ENCODE data around the gene MAP4K5. TPM values are rescaled to one million over a fixed set of nuclear protein-coding genes. Genes with fewer than 3 reads are reported as not detected.

Gene MAP4K5
- total RNA-seq, 1 experiment from 2014 or later, result 111 TPM

DNA sequence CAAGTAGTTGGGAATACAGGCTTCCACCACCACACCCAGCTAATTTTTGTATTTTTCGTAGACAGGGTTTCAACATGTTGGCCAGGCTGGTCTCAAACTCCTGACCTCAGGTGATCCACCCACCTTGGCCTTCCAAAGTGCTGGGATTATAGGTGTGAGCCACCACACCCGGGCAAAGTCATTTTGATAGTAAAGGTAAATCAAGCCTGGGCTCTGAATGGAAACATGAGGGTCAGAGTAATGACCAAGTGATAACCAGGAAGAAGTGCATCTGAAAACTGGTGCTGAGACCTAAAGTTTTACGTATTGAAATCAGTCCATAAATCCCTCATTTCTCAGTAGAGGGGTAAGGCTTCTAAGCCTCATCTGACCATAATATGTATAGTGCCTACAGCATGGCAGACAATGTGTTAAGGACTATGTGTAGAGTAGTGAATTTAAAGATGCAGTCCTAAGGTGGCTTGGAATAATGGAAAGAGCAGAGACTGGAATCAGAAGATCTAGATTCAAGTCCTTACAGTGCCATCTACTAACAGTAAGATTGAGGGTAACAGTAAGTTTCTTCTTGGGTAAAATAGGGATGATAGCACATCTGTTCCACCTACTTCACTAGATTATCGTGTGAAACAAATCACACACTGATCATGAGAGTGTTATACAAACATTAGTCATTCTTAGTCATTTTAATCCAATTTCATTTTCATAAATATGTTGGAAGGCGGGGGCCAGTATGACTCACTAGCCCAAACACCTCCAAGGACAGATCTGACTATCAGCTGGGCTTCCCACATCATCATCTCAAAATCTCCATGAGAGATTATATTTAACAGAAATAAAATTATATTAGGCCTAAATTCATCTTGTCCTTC lies 11.2 kb downstream of the MAP4K5 start:
- intact Hi-C loops (cut with micrococcal nuclease), result loop anchor here (1.0 to 2.0 kb wide), 4 partner anchors 9 to 79 kb away; no protein-coding TSS in a partner anchor
- H3K9me3 ChIP-seq (ENCODE audit: low read length), result no peaks in the 10 kb centered on the region
- peaks cover 97% of the 10 kb centered on the region for H3K79me2 ChIP-seq (ENCODE audit: low read length)
- no peaks in the 10 kb centered on the region for H3K27me3 ChIP-seq (ENCODE audit: low read length)
- peak overlapping the region; percentile 63 for H3K4me2 ChIP-seq (ENCODE audit: low read length)
- CTCF ChIA-PET, result interaction anchor here (0.7 kb wide), 1 partner anchor 206 kb away, joined by 3 read pairs; no protein-coding TSS in a partner anchor
- peak overlapping the region; percentile 88 for H3K27ac ChIP-seq (ENCODE audit: low read length)
- H3K4me3 ChIP-seq (ENCODE audit: low read length), result 0 out of 2 replicates have a peak overlapping the region, but pooled peaks have one; percentile 2
- peaks cover 5% of the 10 kb centered on the region for H3F3A ChIP-seq (ENCODE audit: low read length, unreplicated experiment)
- DNase-seq, result peak; percentile 93
- H4K20me1 ChIP-seq (ENCODE audit: low read length), result peaks cover 41% of the 10 kb centered on the region
- H3K9me2 ChIP-seq (replicated peaks; ENCODE audit: low read length), result no peaks in the 10 kb centered on the region
- H2AFZ ChIP-seq (ENCODE audit: low read length), result no peak overlapping the region
- BruUV-seq (replicated peaks), result TSS peak; percentile 33
- TF ChIP-seq CTCF (conservative IDR thresholded peaks at IDR 0.05; ENCODE audit: low read depth, low read length), result no peak
- no peak for TF ChIP-seq EZH2phosphoT487 (IDR thresholded peaks at IDR 0.05; ENCODE audit: borderline replicate concordance, low read length)
- TF ChIP-seq EZH2 (IDR thresholded peaks at IDR 0.05; ENCODE audit: low read length, unreplicated experiment), result no peak
- 0 out of 2 replicates have a peak, but pooled peaks cover 5% of the 10 kb centered on the region for H3K36me3 ChIP-seq (ENCODE audit: low read depth, low read length)
- peak; percentile 92 for ATAC-seq
- H3K9ac ChIP-seq (ENCODE audit: low read length), result peak overlapping the region; percentile 59
- POLR2A ChIA-PET (ENCODE audit: unreplicated experiment), result interaction anchor here (0.6 to 0.7 kb wide), 2 partner anchors 145 to 255 kb away, joined by 3 to 11 read pairs; no protein-coding TSS in a partner anchor
- peaks cover 32% of the 10 kb centered on the region for H3K4me1 ChIP-seq (ENCODE audit: insufficient read depth, low read length)

GRCh38 chr14:50516091-50516490 lies 16.3 kb downstream of the MAP4K5 start:
- H3K36me3 ChIP-seq (ENCODE audit: low read depth, low read length), result peaks cover 5% of the 10 kb centered on the region; the same call in 1 of the 2 replicates
- H2AFZ ChIP-seq (ENCODE audit: low read length), result no peak overlapping the region
- H3K9me3 ChIP-seq (ENCODE audit: low read length), result no peaks in the 10 kb centered on the region
- no peak for DNase-seq
- intact Hi-C loops (cut with micrococcal nuclease), result no loop called here
- H3K9ac ChIP-seq (ENCODE audit: low read length), result no peak overlapping the region
- peaks cover 97% of the 10 kb centered on the region for H3K79me2 ChIP-seq (ENCODE audit: low read length)
- POLR2A ChIA-PET (ENCODE audit: unreplicated experiment), result interaction anchor here (0.6 kb wide), 1 partner anchor 454 kb away, joined by 3 read pairs; no protein-coding TSS in a partner anchor
- H3K27ac ChIP-seq (ENCODE audit: low read length), result no peak overlapping the region
- H3F3A ChIP-seq (ENCODE audit: low read length, unreplicated experiment), result no peaks in the 10 kb centered on the region
- BruUV-seq (replicated peaks), result no TSS peak
- H4K20me1 ChIP-seq (ENCODE audit: low read length), result peaks cover 33% of the 10 kb centered on the region
- no peaks in the 10 kb centered on the region for H3K9me2 ChIP-seq (replicated peaks; ENCODE audit: low read length)
- H3K4me3 ChIP-seq (ENCODE audit: low read length), result no peak overlapping the region
- H3K4me2 ChIP-seq (ENCODE audit: low read length), result no peak overlapping the region
- H3K4me1 ChIP-seq (ENCODE audit: insufficient read depth, low read length), result peaks cover 4% of the 10 kb centered on the region
- CTCF ChIA-PET, result interaction anchor here (0.6 kb wide), 1 partner anchor 101 kb away, joined by 3 read pairs; no protein-coding TSS in a partner anchor
- no peak for TF ChIP-seq EZH2 (IDR thresholded peaks at IDR 0.05; ENCODE audit: low read length, unreplicated experiment)
- no peak for TF ChIP-seq CTCF (conservative IDR thresholded peaks at IDR 0.05; ENCODE audit: low read depth, low read length)
- TF ChIP-seq EZH2phosphoT487 (IDR thresholded peaks at IDR 0.05; ENCODE audit: borderline replicate concordance, low read length), result no peak
- no peak for ATAC-seq
- no peaks in the 10 kb centered on the region for H3K27me3 ChIP-seq (ENCODE audit: low read length)
